GM13976 (cell line): ENCODE measurements around the gene GALR2.

Experiments used
- DNase-seq: peaks from one replicate; pipeline ENCODE4 v3.0.0; 2012; ENCODE audit warnings: low spot score
- CTCF ChIP-seq: IDR thresholded peaks from 2 replicates; pipeline ENCODE4 v1.5.1; 2012; ENCODE audit warnings: borderline replicate concordance, mild to moderate bottlenecking; ENCODE audit not compliant: insufficient read depth; ENCODE audit errors: extremely low read depth, missing control alignments, control extremely low read depth
- in situ Hi-C: fragments of 300-500 bp; cut with MboI; formaldehyde crosslinking; loops from one replicate; pipeline ENCODE4 v1.12.0; 2022; ENCODE audit warnings: low sequenced_read_pairs, mixed read lengths, inconsistent platforms; ENCODE audit not compliant: unreplicated experiment

GALR2 gene

GRCh38 chr17:76124582-76125390 lies 50.2 kb downstream of the GALR2 start:
- no peak for TF ChIP-seq CTCF
- no peak for DNase-seq
- in situ Hi-C loops, result no loop called here

- DNase-seq, result no peak
- TF ChIP-seq CTCF, result no peak
- in situ Hi-C loops, result no loop called here
These were observed 50.8 kb downstream of the GALR2 start for GRCh38 chr17:76125391-76125675.

GRCh38 chr17:76125922-76126321 lies 51.3 kb downstream of the GALR2 start:
- in situ Hi-C loops, result no loop called here
- no peak for DNase-seq
- TF ChIP-seq CTCF, result no peak
